SK-N-SH treated with all-trans-retinoic acid at 6 μM for 48 hours (cell line): ENCODE measurements around the gene CIPC.

Source experiments
- ATAC-seq: fragments of 200-7000 bp; cut with Tn5 transposase; 3 replicates; pipeline ENCODE4 v1.9.1; 2020; ENCODE audit warnings: mild to moderate bottlenecking, moderate library complexity
- ARNTL ChIP-seq: fragments of 450-650 bp; formaldehyde crosslinking; IDR thresholded peaks from 2 replicates; pipeline ENCODE4 v1.5.0; 2020; ENCODE audit warnings: low read depth, mild to moderate bottlenecking, moderate library complexity, borderline replicate concordance
- BACH2 ChIP-seq: fragments of 250-450 bp; sonication (Bioruptor Pico); IDR thresholded peaks from 2 replicates; pipeline ENCODE4 v1.9.0; 2021; ENCODE audit warnings: mild to moderate bottlenecking, borderline replicate concordance
- CSDC2 ChIP-seq: fragments of 250-450 bp; sonication (Bioruptor Pico); IDR thresholded peaks from 2 replicates; pipeline ENCODE4 v1.5.0; 2020; ENCODE audit warnings: mild to moderate bottlenecking, moderate library complexity
- ESRRG ChIP-seq: fragments of 250-450 bp; sonication (Bioruptor Pico); IDR thresholded peaks from 2 replicates; pipeline ENCODE4 v1.6.1; 2021; ENCODE audit warnings: mild to moderate bottlenecking
- OSR1 ChIP-seq: fragments of 250-450 bp; sonication (Bioruptor Pico); IDR thresholded peaks from 2 replicates; pipeline ENCODE4 v1.8.0; 2022; ENCODE audit warnings: moderate library complexity, mild to moderate bottlenecking, inconsistent platforms
- PATZ1 ChIP-seq: fragments of 250-450 bp; sonication (Bioruptor Pico); IDR thresholded peaks from 2 replicates; pipeline ENCODE4 v1.8.0; 2020; ENCODE audit warnings: mild to moderate bottlenecking, moderate library complexity, borderline replicate concordance
- PPARA ChIP-seq: fragments of 250-450 bp; sonication (Bioruptor Pico); IDR thresholded peaks from 2 replicates; pipeline ENCODE4 v1.5.0; 2020; ENCODE audit warnings: mild to moderate bottlenecking, borderline replicate concordance
- TOX ChIP-seq: fragments of 250-450 bp; sonication (Bioruptor Pico); IDR thresholded peaks from 2 replicates; pipeline ENCODE4 v1.8.0; 2021; ENCODE audit warnings: mild to moderate bottlenecking, moderate library complexity, borderline replicate concordance
- ZC3H10 ChIP-seq: fragments of 250-450 bp; sonication (Bioruptor Pico); IDR thresholded peaks from 2 replicates; pipeline ENCODE4 v1.5.1; 2021; ENCODE audit warnings: mild to moderate bottlenecking, moderate library complexity
- ZFP3 ChIP-seq: fragments of 250-450 bp; sonication (Bioruptor Pico); IDR thresholded peaks from 2 replicates; pipeline ENCODE4 v1.5.0; 2020; ENCODE audit warnings: mild to moderate bottlenecking, moderate library complexity
- ZFP30 ChIP-seq: fragments of 450-650 bp; formaldehyde crosslinking; IDR thresholded peaks from 2 replicates; pipeline ENCODE4 v1.5.0; 2022; ENCODE audit warnings: mild to moderate bottlenecking, moderate library complexity
- ZNF565 ChIP-seq: fragments of 450-650 bp; formaldehyde crosslinking; conservative IDR thresholded peaks from 2 replicates; pipeline ENCODE4 v1.5.0; 2020; ENCODE audit warnings: low read depth, mild to moderate bottlenecking, moderate library complexity
- ZNF70 ChIP-seq: fragments of 450-650 bp; formaldehyde crosslinking; IDR thresholded peaks from 2 replicates; pipeline ENCODE4 v1.5.0; 2020; ENCODE audit warnings: mild to moderate bottlenecking, moderate library complexity
- TF ChIP-seq, protein P1 (sequence below): fragments of 250-450 bp; sonication (Bioruptor Pico); IDR thresholded peaks from 2 replicates; pipeline ENCODE4 v1.5.1; 2020; ENCODE audit warnings: low read depth, mild to moderate bottlenecking, moderate library complexity
- TF ChIP-seq, protein P2 (sequence below): fragments of 250-450 bp; sonication (Bioruptor Pico); IDR thresholded peaks from 2 replicates; pipeline ENCODE4 v1.5.1; 2021; ENCODE audit warnings: mild to moderate bottlenecking, moderate library complexity
- TF ChIP-seq, protein P3 (sequence below): fragments of 250-450 bp; sonication (Bioruptor Pico); IDR thresholded peaks from 2 replicates; pipeline ENCODE4 v1.5.0; 2020; ENCODE audit warnings: mild to moderate bottlenecking, moderate library complexity

The CIPC gene

DNA sequence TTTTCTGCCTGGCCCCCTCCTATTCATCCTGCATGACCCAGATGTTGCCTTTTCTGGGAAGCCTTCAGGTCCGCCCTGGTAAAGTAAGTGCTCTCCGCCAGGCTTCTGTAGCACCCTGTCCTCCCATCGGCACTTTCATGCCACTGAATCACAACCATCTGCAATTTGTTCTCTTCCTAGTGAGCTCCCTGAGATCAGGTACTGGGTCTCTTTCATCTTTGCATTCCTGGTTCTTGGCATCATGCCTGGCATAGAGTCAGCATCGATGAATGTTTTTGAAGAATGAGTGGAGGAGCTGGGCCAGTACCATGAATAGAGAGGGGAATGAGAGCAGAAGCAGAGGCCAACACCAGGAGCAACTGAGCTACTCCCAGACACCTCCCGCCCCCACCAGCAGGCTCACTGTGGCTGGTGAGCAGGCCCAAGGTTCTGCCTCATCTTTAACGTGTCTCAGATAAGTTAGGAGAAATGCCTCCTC lies 30.4 kb downstream of the CIPC start:
- TF ChIP-seq, protein P1, sequence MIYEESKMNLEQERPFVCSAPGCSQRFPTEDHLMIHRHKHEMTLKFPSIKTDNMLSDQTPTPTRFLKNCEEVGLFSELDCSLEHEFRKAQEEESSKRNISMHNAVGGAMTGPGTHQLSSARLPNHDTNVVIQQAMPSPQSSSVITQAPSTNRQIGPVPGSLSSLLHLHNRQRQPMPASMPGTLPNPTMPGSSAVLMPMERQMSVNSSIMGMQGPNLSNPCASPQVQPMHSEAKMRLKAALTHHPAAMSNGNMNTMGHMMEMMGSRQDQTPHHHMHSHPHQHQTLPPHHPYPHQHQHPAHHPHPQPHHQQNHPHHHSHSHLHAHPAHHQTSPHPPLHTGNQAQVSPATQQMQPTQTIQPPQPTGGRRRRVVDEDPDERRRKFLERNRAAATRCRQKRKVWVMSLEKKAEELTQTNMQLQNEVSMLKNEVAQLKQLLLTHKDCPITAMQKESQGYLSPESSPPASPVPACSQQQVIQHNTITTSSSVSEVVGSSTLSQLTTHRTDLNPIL, result no peak
- TF ChIP-seq ESRRG (CRISPR knock-in tag) (no peak), BACH2 (CRISPR knock-in tag) (no peak)
- ATAC-seq, result no peak; the same call in 2 of the 3 replicates

DNA sequence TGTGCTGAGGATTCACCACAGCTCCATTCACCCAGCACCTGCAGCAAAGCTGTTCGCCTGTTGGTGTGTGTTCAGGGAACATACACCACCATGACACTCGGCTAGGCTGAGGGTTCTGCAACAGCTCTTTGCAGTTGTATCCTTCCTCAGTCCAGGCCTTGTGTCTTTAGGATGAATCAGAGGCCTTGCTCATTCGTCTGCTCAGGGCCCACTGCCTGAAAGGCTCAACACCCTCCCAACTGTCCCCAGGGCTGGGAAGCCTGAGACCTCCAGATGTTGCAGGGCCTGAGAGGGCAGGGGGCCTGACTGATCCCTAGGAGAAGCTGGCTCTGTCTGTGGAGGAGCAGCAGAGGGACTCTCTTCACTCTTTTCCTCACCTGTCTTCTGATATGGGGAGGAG lies 32.3 kb downstream of the CIPC start:
- no peak for TF ChIP-seq ESRRG (CRISPR knock-in tag)
- TF ChIP-seq, protein P2, sequence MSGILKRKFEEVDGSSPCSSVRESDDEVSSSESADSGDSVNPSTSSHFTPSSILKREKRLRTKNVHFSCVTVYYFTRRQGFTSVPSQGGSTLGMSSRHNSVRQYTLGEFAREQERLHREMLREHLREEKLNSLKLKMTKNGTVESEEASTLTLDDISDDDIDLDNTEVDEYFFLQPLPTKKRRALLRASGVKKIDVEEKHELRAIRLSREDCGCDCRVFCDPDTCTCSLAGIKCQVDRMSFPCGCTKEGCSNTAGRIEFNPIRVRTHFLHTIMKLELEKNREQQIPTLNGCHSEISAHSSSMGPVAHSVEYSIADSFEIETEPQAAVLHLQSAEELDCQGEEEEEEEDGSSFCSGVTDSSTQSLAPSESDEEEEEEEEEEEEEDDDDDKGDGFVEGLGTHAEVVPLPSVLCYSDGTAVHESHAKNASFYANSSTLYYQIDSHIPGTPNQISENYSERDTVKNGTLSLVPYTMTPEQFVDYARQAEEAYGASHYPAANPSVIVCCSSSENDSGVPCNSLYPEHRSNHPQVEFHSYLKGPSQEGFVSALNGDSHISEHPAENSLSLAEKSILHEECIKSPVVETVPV, result no peak
- no peak for TF ChIP-seq CSDC2 (CRISPR knock-in tag)
- no peak for TF ChIP-seq ARNTL
- TF ChIP-seq ZFP3 (CRISPR knock-in tag), result no peak
- TF ChIP-seq ZC3H10 (CRISPR knock-in tag), result no peak
- TF ChIP-seq PPARA (CRISPR knock-in tag), result no peak
- TF ChIP-seq PATZ1 (CRISPR knock-in tag), result no peak
- TF ChIP-seq ZFP30 (CRISPR knock-in tag), result no peak
- TF ChIP-seq, protein P3, sequence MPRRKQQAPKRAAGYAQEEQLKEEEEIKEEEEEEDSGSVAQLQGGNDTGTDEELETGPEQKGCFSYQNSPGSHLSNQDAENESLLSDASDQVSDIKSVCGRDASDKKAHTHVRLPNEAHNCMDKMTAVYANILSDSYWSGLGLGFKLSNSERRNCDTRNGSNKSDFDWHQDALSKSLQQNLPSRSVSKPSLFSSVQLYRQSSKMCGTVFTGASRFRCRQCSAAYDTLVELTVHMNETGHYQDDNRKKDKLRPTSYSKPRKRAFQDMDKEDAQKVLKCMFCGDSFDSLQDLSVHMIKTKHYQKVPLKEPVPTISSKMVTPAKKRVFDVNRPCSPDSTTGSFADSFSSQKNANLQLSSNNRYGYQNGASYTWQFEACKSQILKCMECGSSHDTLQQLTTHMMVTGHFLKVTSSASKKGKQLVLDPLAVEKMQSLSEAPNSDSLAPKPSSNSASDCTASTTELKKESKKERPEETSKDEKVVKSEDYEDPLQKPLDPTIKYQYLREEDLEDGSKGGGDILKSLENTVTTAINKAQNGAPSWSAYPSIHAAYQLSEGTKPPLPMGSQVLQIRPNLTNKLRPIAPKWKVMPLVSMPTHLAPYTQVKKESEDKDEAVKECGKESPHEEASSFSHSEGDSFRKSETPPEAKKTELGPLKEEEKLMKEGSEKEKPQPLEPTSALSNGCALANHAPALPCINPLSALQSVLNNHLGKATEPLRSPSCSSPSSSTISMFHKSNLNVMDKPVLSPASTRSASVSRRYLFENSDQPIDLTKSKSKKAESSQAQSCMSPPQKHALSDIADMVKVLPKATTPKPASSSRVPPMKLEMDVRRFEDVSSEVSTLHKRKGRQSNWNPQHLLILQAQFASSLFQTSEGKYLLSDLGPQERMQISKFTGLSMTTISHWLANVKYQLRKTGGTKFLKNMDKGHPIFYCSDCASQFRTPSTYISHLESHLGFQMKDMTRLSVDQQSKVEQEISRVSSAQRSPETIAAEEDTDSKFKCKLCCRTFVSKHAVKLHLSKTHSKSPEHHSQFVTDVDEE (CRISPR knock-in tag), result no peak
- no peak for TF ChIP-seq ZNF70 (CRISPR knock-in tag)
- no peak for TF ChIP-seq TOX (CRISPR knock-in tag)
- no peak for ATAC-seq

GRCh38 chr14:77131206-77131605 lies 33.1 kb downstream of the CIPC start:
- ATAC-seq, result no peak

More at GRCh38 chr14:77131206-77131605, 33.1 kb downstream of the CIPC start:
- TF ChIP-seq, protein P2, result no peak
- TF ChIP-seq OSR1 (no peak), ZNF565 (CRISPR knock-in tag) (no peak), ZNF70 (CRISPR knock-in tag) (no peak), ESRRG (CRISPR knock-in tag) (no peak), PPARA (CRISPR knock-in tag) (no peak), BACH2 (CRISPR knock-in tag) (no peak)
- TF ChIP-seq, protein P1, result no peak
- TF ChIP-seq, protein P3 (CRISPR knock-in tag), result no peak
